GOT3 (cell line): ENCODE data around the gene MTMR10.

ENCODE experiments used
- DNase-seq: peaks from one replicate; lab custom pipeline; 2025; ENCODE audit warnings: mixed read lengths; lab: John Stamatoyannopoulos, UW

MTMR10 gene, protein sequence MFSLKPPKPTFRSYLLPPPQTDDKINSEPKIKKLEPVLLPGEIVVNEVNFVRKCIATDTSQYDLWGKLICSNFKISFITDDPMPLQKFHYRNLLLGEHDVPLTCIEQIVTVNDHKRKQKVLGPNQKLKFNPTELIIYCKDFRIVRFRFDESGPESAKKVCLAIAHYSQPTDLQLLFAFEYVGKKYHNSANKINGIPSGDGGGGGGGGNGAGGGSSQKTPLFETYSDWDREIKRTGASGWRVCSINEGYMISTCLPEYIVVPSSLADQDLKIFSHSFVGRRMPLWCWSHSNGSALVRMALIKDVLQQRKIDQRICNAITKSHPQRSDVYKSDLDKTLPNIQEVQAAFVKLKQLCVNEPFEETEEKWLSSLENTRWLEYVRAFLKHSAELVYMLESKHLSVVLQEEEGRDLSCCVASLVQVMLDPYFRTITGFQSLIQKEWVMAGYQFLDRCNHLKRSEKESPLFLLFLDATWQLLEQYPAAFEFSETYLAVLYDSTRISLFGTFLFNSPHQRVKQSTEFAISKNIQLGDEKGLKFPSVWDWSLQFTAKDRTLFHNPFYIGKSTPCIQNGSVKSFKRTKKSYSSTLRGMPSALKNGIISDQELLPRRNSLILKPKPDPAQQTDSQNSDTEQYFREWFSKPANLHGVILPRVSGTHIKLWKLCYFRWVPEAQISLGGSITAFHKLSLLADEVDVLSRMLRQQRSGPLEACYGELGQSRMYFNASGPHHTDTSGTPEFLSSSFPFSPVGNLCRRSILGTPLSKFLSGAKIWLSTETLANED

DNA sequence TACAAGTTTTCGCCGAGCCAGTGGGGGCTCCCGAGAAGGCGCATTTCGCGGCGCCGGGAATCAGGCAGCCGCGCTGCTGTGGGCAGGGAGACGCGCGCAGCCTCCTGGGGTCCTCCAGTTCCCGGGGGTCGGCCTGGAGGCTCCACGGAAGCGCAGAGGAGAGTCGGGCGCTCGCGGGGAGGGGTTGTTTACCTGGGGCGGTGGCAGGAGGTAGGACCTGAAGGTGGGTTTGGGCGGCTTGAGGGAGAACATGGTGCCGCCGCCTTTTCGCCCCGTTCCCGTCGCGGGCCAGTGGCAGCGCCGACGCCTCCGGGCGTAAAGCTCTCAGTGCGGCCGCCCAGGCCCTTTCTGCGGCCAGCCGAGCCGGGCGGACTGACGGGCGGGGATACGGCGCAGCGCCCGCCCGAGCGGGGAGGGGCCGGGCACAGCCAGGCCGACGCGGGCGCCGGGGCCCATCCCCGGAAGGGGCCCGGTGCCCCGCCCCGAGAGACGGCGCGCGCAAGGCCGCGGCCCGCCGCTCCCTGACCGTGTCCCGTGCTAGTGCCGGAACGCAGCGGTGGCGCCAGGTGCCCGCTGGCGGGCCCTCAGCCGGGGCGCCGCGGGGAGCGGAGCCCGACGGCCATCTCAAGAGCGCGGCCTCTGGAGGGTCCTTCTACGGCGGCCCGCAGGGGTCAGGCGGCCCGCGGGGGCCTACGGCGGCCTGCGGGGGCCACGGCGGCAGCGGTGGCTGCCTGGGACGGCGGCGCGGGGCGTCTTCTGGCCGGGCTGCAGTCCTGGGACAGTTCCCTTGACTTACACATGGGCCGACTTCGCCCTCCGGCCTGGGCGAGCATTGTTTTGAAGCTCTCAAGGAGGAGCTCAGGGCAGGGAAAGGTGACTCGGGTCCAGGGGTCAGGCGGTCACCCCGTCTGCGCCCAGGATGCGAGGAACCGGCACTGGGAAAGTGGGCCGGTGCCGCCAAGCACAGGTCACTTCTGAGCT is at the start of gene MTMR10:
Gene MTMR10, minus strand, starts transcription at position 374 of the 981 bp plus-strand sequence. Its CDS starts 122 bp downstream, at position 252.
- DNase-seq = peak; percentile 34

DNA sequence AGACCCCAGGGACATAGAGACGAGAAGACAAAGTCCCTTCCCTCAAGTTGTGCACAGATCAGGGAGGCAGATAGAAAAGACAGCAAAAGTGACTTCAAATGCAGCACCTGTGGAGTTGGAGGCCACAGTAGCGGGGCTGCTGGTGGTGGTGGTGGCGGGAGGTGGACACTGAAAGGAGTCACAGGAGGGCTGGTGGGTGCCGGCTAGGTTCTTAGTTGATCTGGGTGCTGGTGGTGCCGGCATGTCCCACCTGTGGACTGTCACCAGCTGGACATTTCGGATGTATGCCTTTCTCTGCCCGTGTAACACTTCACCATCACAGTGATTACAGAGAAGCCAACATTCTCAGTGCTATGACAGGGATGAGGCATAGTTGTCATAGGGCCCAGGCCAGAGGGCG is 49.2 kb upstream of the MTMR10 start:
- DNase-seq = no peak

DNA sequence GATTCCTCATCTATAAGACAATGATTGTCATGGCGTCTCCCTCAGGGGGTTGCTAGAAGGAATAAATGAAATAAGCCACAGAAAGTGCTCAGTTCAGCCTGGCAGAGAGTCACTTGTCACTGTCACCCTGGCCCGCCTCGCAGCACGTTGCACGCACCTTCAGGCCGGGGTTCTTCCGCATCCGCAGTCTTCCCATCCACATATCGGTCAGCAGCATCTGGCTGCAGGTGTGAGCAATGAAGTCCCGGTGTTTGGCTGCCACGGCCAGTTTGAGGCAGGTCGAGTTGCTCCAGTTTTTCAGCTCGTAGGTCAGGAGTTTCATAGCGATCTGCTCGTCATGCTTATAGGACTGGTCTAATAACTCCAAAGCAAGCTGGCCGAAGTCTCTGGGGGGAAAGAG is 48.5 kb upstream of the MTMR10 start:
- no peak for DNase-seq

DNA sequence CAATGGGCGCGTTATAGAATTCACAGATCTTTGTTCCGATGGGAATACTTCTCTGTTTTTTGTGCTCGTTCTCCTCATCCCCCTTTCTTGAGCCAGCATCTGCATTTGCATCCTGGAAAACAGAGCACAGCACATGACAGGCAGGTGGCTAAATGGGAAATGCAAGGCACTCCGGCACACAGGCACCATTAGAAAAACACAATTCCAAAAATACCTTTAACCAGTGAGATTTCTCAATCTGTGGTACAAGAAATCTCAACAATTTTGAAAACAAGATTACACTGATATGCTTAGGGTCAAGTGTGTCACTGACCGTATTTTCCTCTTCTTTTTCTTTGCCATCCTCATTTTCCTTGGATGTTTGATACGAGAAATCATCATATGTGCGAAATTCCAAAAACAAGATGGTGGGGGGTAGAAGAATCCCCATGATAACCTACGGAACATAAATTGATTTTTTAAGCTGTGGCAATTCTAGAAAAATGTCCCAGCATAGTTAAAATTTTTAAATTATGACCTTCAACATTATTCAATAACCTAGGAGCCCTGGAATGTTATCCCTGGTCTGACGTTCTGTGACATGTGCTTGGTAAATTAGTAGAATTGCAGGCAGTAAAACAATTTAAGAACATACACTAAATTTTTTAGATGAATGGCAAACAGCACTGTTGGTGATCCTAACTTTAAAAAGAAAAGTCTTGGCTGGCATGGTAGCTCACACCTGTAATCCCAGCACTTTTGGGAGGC is 46.5 kb upstream of the MTMR10 start:
- DNase-seq = no peak

DNA sequence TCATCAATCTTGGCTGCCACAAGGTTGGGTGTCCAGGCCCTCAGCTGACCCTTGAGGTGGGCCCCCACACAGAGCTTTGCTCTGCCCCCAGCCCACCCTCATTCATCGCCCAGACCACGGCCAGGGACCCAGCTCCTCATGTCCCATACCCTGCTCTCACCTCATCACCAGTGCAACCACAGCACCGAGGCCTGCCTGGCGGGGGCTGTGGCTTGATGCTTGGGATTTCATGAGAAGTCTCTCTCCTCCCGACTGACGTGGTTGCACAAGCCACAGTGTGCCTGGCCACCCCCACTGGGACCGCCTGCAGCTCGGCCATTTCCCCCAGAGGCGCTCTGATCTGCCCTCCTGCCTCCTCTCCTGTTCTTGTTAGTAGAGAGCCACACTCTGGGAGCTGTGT is 45.4 kb upstream of the MTMR10 start:
- no peak for DNase-seq

DNA sequence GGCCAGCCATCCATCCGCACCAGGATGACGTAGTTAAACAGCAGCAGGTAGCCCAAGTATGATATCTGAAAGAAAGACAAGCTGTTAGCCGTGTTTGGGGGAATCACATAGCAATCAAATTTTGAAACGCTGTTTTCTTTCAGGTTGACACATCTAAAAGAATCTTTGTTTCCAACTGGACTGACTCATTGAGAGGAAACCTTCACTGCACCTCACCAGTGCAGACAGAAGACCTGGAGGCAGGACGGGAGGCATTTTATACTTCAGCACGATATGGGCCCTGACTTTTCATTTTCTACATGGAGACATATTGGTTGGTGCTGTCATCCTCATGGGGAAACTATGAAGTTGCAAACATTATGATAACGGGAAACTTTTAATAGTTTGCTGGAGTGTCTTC is 44.2 kb upstream of the MTMR10 start:
- no peak for DNase-seq

DNA sequence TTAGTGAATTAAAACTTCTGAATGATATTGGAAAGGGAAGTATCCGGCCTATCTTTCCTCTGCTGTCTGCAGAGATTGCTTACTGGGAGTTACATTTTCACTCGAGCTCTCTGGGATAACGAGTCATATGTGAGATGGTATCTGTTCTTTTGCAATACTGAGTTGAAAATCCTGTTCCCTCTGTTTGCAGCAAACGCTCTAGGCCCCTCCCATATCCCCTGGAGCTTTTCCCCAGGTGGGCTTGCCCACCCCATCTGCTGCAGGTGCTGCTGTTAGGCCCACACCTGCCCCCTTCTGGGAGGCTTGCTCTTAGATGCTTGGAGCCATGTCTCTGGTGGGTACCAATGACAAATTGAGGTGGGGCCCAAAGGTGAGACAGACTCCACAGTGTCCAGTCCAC is 42.7 kb upstream of the MTMR10 start:
- no peak for DNase-seq

DNA sequence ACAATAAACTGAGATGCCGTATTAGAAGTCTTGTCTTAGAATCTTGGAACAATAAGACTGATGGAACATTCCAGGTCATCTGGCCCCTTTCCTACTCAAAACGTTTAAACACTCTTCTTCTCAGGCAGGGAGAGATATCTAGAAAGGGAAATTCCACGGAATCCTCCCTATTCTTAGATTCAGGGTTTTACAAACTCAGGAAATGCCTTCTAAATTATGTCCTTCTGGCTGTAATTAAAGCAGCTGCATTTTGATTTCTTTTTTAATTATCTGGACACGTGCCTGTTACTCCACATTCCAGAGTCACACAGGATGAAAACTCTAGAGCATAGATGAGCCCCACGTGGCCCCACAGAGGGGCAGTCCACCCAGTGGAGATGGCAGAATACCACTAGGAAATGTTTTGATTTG is 41.5 kb upstream of the MTMR10 start:
- no peak for DNase-seq

DNA sequence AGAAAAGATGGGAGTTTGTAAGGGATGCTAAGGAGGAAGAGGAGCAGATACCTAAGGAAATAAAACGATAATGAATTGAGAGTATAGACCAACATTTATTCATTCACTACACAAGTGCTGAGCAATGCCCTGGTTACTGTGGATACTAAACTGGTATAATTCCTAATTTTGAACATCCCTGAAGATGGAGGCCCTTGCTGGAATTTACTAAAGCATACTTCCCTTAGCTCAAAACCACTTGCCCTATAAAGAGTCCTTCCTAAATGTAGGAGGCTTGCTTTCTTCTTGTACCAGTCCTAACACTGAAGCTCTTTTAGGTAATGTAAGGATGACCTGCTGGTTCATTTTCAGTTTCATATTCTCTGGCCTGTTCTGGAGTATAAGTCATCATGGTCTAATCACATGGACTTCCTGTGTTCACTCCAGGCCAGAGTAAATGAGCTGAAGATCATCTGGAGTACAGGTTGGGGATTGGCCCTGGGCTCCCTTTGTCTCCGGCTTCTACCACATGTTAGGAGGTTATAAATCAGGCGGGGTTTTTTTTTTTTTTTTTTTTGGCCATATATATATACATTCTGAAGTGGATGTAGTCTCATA is 40.1 kb upstream of the MTMR10 start:
- DNase-seq = no peak

DNA sequence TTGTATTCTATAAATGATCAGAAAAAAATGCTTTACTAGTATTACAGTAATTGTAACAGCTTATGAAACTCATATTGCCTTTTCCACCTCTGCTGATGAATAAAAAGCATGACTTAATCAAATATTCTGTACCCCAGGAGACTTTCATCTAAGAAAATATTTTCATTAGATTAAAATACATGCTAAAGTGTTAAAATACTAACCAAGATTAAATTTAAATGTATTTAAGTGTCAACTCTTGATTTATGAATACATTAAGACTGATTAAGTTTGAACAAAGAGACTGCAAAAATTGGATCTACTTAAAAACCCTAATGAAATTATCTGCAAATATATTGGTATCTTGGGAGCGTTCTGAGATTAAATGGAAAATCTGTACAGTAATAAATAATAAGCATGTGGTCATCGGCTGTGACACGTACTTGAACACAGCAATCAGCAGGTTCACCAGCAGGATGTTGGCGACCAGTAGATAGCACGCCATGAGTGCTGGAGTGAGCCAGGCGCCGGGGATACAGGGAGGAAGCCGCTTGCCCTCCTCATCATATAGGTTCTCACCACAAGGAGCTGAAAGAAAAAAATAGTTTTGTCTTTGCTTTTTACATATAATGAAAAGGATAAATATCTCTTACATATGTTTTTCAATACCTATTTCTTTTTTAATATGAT is 36.6 kb upstream of the MTMR10 start:
- no peak for DNase-seq

DNA sequence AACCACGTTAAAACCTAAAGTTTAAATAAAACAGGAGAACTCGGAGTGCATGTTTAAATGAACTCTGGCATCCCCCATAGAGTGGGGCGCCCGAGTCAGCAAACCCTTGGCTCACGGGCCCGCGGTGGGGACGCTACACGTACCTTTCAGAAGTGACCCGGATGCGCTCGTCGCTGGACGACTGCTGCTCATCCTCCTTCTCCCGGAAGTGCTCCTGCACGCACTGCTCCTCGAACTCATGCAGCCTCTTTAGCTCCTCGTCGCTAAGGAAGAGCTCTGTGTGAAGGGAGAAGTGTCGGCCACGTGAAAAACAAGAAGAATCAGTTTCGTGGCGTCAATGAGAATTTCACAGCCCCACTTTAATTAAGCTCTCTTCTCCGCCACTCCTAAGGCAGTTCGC is 34.6 kb upstream of the MTMR10 start:
- DNase-seq = no peak

DNA sequence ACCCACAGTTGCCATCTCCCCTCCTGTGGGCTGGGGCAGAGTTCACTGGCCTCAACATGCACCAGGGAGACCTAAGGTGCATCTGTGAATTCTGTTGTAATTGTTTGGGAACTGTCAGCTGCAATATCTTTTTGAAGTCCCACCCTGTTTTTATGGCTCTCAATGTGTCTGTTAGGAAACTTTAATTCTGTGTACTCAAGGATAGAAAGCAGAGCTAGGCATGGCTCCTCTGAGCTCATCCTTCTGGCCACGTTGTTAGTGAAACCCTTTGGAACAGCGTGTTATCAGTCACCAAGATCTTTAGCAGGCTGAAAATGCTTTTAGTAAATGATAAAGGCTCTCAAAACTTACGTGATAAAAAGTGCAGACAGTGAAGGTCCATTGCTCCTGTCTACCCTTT is 33.6 kb upstream of the MTMR10 start:
- no peak for DNase-seq

DNA sequence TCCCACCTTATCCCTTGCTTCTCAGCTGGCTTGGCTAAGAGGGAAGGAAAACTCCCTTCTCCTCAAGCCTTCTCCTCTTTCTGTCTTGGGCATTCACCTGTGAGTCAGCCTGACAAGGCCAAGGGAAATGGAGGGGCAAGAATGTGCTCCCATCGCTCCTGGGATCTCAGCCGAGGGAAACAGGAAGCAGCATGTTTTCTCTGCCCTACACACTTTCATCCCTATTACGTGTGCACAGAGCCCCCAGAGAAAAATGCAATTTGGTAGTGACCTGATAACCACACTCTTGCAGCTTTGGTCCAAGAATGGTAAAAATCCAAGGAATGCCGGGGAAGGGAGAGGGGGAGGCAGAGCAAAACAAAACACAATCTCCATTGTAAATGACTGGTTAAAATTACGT is 32.9 kb upstream of the MTMR10 start:
- no peak for DNase-seq

DNA sequence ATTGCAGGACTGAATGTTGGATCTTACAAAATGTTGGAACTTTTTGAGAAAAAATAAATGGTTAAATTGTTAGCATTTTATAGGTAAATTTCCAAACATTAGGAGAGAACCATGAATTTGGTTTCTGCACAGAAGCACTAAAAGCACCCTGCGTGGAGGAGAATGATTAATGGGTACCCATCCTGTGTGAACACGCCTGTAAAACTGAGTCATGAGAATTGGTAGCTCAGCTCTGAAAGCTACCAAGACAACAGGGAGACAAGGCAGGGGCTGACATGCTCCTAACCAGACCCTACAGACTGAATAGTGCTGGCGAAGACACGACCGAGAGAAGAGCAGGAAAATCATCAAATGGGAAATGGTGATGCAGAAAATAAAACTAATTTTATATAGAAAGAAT is 32.4 kb upstream of the MTMR10 start:
- DNase-seq = no peak

DNA sequence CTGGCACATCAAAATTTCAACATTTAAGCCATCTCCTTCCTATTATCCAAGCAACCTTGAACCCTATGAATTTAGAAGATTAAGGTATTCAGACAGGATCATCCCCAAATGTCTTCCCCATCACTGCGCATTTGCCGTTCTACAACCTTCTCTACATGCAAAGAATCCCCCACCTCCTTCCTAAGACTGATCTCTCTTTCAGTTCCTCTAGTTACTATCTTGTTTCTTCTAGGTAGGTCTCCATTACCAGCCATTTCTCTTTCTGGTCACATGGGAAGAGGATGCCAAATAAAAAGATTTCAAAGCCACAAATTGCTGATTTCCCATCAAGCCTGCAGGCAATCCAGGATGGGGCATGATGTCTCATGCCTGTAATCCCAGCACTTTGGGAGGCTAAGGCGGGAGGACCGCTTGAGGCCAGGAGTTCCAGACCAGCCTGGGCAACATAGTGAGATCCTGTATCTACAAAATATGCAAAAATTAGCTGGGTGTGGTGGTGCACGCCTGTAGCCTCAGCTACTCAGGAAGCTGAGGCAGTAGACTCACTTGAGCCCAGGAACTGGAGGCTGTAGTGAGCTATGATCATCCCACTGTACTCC is 29.7 kb upstream of the MTMR10 start:
- DNase-seq = no peak

DNA sequence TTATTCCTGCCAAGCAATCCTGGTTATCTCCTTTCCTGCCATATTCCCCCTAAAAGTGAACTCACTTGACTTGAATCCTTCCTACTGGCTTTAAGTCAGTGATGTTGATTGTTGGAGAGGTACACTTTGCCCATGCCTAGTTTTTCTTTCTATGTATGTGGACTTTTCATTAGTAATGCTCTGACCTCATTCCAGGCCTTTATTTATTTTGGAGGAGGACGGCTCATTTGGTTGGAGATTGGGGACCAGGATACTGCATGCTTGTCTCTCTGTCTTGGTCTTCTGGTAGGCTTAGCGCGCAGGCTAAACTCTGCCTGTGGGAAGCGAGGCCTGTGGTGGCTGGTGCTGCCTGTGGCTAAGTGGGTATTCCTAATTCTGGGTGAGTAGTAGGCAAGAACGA is 29.1 kb upstream of the MTMR10 start:
- DNase-seq = no peak

DNA sequence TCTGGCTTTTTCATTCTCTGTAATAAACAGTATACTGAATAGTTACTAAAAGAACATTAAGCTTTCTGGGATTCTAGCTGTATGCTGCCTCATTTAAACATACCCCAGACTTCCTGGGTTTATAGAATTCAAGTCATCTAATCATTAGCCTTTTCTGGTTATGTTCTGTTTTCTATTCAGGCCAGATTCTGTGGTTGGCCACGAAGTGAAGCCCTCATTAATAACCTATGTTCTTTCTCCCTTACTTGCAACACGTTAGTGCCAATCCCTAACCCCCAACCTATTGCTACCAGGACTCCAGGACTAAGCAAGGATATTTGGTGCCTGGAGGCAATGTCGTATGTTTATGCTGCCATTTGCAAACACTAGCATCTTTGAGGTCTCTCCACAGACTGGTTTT is 28.6 kb upstream of the MTMR10 start:
- DNase-seq = no peak

DNA sequence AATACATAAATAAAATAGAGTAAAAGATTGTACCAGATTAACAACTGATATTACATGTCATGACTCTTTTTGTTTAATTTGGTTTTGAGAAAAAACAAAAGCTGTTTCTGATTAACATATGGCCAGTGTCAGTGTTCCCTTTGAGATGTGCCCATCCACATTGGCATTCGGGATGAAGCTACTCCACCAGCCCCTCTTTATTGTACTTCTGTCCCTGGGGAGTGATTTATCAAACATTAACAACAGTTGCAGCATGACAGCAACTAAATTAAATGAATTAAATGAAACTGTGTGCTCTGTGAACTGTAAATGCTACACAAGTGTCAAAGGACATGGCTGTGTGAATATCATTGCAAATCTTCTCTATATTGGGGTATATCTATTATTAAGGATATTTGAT is 25.9 kb upstream of the MTMR10 start:
- DNase-seq = no peak

DNA sequence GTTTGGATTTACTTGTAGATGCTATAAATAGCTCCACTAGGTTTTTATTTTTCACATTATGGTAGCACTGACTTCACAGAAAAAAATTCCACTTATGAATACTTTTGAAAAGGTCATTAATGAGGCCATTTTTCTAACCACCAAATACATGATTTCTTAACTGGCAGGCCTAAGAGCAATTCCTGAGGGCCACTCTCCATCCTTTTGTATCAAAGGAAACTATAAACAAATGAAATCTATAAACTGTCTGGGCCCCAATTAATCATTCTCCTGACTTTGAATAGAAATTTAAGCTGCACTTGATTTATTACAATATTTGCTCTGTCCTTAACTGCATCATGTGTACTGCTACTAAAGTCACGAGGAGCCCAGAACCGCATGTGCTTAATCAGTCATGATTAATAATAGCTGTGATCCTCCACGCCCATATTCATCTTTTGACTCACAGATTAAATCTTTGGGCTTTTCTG is 25.1 kb upstream of the MTMR10 start:
- DNase-seq = no peak

DNA sequence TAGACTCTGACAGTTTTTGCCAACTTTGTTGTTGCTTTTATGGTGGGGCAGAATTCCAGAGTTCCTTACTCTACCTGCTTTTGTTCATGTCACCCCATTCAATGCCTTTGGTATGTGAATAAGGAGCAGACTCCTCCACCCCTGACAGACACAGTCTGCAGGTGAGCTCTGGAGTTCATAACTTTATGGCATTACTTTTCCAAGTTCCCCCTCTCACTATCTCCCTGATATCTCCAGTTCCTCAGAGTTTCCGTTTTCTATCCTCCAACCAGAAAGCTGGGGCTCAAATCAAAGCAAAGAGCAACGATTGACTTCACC is 23.1 kb upstream of the MTMR10 start:
- no peak for DNase-seq
